Left forelimb (tissue), 1 donor: Measurements from ENCODE around the gene RAB11FIP4.

Experiments
- DNase-seq: peaks from one replicate; pipeline ENCODE4 v3.0.0-alpha.2; 2018; ENCODE audit warnings: low spot score

RAB11FIP4 gene

DNA sequence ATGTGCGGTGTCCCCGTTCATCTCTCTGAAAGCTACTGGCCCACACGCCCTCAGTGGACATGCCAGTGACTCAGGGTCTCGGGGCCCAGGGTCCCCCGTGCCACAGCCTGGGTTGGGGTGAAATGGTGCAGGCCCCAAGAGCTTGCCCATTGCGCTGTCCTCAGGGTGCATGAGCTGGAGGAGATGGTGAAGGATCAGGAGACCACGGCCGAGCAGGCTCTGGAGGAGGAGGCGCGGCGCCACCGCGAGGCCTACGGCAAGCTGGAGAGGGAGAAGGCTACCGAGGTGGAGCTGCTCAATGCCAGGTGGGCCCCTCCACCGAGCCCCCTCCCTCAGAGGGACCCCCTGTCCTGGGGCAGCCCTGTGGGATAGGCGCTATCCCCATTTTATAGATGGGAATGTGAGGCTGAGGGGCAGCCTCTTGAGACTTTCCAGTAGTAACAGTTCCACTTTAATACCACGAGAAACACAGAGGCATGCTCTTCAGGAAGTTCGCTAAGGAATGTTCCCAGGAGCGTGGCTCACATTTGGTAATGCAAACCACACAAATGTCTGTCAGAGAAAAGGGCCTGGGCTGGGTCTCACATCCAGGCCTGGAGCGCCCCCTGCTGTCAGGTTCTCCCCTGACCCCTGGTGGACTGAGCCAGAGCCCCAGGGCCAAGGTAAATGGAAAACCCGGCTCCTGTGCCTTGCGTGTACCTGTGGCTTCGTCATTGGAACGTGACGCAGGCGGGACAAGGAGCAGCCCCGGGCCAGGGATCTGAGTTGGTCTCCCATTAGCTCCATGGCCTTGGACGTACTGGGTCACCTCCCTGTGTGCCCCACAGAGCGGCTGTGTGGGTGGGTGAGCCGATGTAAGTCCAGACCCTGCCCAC is 133.7 kb downstream of the RAB11FIP4 start:
- peak; percentile 84 for DNase-seq

GRCh38 chr17:31525801-31526549 is 134.5 kb downstream of the RAB11FIP4 start:
- DNase-seq = no peak

- DNase-seq = no peak
These were observed 136.1 kb downstream of the RAB11FIP4 start for GRCh38 chr17:31527606-31528005.

GRCh38 chr17:31528291-31528874 is 136.9 kb downstream of the RAB11FIP4 start:
- no peak for DNase-seq

DNA sequence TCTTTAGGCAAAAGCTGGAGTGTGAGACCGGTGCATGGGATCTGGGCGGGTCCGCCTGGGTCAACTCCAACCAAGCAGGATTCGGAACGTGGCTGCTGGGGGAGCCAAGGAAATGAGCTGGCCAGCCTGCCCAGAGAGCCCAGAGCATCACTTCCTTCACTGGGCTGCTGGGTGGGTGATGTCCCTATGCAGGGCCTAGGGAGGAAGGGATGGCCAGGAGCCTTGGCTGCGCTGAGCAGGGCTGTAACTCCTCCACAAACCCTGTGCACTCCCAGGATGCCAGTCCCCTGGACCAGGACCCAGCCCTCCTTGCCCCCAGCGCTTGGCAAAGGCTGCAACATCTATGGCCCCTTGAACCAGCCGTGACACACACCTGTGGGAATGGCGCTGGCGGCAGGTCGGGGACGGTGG is 138.4 kb downstream of the RAB11FIP4 start:
- no peak for DNase-seq

DNA sequence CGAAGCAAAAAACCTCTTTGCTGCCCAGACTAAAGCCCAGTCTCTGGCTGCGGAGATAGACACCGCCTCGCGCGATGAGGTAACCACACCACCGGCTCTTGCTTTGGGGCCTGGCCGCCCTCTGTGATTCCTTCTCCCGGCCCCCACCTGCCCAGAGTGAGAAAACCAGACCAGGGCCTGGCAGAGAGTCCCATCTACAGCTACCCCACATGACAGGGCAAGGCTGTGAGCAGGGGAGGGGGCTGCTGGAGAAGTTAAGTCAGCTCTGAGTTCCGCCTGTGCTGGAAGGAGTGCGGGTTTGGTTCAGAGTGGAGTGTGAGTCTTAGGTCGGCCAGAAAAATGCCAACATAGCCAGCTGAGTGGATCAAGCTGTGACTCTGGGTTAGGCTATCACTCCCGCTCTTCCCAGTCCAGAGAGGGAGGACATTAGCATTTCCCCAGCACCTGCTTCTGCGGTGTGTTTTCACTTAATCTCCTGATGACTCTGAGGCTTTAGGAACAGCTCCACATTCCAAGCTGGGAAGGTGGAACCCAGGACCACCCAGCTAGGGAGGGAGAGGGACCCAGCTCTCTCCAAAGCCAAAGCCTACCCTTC is 139.0 kb downstream of the RAB11FIP4 start:
- no peak for DNase-seq

- DNase-seq = no peak
These were observed 140.0 kb downstream of the RAB11FIP4 start for GRCh38 chr17:31531336-31531980.

DNA sequence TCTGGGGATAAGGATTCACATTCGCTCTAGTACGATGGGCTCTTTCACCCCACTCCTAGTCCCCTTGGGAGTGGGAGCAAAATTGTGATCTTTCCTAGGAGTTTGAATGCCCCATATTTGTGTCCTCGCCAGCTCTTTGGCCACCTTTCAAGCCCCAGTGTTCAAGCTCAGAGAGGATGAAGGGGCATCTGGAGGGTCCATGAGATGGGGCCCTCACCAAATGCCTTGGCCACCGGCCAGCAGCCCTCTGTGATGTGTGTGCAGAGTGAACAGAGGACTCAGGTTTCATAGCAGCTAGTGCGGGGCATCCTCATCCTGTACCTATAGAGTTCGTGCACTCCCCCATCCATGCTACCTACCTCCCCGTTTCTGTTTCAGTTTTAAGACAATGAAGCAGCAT is 140.6 kb downstream of the RAB11FIP4 start:
- DNase-seq = no peak

- DNase-seq = no peak
These were observed 141.1 kb downstream of the RAB11FIP4 start for GRCh38 chr17:31532526-31532925.

DNA sequence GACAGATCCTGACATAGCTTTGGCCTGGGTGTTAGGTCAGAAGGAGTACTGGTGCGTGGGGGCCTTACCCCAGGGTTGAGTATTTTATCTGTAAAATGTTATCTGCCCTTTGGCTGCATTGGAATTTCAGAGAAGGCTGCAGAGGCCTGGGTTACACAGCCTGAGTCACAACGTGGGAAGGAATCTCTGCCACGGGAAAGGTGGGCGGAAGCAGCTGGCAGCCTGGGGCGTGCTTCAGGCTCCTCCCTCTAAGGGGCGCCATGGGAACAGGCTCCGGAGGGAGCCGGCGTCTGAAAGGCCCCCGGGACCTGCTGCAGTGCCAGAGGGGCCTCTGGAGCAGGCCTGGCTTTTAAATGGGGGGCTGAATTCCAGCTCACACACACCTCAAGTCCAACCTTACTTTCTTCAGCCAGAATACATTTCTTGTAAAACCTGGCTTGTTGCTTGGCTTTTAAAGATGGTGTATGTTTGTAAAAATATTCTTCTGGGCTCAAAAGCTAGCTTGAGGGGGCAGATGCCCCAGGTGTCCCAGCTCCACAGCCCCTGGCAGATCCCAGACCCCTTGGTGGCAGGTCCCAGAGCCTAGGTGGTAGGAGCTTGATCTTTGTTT is 142.2 kb downstream of the RAB11FIP4 start:
- no peak for DNase-seq

GRCh38 chr17:31534223-31534888 is 142.9 kb downstream of the RAB11FIP4 start:
- DNase-seq = no peak

GRCh38 chr17:31535581-31535981 is 144.1 kb downstream of the RAB11FIP4 start:
- DNase-seq = no peak

DNA sequence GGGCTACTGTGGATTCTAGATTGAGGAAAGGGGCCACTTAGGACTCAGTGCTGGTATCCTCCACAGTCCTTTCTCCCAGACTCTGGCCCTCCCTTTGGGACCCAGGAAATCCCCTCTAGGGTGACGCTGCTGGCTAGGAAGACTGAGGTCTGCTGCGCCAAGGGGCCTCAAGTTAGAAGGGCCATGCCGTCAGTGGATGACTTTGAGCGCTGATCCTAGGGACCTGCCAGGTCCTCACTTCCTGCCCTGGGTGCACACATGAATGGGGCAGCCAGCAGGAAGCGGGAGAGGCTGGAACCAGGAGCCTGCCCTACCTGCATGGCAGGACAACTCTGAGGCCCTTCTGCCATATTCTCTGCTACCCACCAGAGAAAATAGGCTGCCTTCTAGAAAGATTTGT is 145.0 kb downstream of the RAB11FIP4 start:
- DNase-seq = no peak

- DNase-seq = no peak
These were observed 146.1 kb downstream of the RAB11FIP4 start for GRCh38 chr17:31537565-31538011.

DNA sequence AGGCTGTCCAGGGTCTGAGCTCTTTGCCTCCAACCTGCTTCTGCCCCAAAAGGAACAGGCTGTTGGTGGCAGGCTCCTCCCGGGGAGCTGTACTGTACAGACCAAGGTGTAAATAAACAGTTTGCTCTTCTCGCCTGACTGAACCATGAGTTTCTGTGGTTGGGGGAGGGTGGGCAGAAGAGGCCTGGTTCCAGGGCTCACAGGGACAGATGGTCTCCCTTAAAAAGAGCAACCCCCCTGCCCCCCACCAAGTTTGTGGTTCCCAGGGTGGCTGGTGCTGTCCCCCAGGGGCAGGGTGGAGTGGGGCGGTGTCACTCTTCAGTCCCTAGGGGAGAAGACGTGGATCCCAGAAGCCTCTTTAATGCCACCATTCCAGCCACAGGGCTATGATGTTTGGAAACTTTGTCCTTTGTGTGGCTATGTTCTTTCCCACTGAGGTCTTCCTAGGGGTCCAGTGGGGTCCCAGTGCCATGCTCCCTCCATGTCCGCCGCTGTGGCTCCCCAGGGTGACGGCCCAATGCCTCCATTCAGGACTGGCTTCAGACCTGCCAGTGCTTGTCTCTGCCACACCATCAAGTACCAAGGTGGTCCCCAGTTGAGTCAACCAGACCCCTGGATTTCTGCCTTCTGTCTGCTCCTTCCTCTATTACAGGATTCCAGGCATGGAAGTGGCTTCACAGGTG is 146.7 kb downstream of the RAB11FIP4 start:
- no peak for DNase-seq

- no peak for DNase-seq
These were observed 149.3 kb downstream of the RAB11FIP4 start for GRCh38 chr17:31540602-31541307.

GRCh38 chr17:31541559-31541958 is 150.1 kb downstream of the RAB11FIP4 start:
- no peak for DNase-seq

GRCh38 chr17:31544186-31544585 is 152.7 kb downstream of the RAB11FIP4 start:
- no peak for DNase-seq

DNA sequence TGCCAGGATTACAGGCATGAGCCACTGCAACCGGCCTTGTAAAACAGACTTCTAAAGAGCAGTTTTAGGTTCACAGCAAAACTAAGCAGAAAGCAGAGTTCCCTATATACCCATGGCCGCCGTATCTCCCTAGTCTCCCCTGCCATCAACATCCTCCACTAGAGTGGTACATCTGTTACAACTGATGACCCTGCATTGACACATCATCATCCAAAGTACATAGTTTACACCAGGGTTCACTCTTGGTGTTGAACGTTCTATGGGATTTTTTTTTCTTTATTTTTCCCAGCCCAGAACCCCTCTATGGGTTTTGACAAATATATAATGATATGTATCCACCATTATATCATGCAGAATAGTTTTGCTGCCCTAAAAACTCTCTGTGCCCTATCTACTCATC is 155.2 kb downstream of the RAB11FIP4 start:
- no peak for DNase-seq

GRCh38 chr17:31548709-31549108 is 157.2 kb downstream of the RAB11FIP4 start:
- no peak for DNase-seq
